ENCODE results near the gene HOXB4. TPM values are rescaled to one million over a fixed set of nuclear protein-coding genes. Genes with fewer than 3 reads are reported as not detected.

Gene HOXB4
- total and polyA plus RNA-seq, 2 of the 4 experiments (the other 2 are of a cell fraction), result 2.0 to 8.5 TPM

DNA sequence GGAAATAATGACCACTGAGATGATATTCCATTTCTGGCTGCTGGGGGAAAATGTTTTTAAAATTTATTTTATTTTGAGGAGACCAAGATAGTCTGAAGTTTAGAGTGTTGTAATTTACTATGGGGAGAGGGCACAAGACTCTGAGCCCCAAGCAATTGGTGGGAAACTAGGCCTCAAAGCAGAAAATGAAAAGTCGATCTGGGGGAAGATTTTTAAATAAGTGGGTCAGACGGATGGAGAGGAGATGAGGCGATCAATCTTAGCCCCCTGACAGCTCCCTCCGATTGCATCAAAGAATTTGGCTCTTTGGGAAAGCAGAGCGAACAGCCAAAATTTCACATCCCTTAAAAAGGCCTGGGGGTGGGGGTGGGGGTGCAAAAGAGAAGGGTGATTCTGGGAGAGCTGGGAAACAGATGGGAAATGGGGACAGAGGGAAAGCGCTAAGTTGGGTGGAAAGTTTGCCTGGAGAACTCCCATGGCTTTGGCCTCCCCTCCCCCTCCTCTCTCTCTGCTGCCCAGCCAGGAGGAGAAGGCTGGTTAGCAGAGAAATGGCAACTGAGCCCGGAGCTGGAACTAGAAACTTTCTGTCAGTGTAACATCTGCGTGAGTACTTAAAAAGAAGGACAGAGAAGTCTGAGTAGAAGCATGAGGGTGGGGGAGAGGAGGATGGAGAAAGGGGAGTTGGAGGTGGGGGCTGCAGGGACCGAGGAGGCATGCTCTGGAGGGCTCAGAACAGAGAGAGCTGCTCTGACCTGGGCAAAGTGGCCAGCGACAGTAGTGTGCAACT is 31.8 kb downstream of the HOXB4 start:
- dilution Hi-C loops (cut with HindIII; ENCODE audit: low sequenced_read_pairs, unreplicated experiment) (no loop called here), intact Hi-C loops (cut with micrococcal nuclease) (no loop called here), in situ Hi-C loops (cut with MboI; ENCODE audit: low sequenced_read_pairs) (loop anchor here (10.0 kb wide), 1 partner anchor 192 kb away; no protein-coding TSS in a partner anchor)
- ATAC-seq (ENCODE audit: low read depth), result no peak
- Histone ChIP-seq H3K4me1 (ENCODE audit: control insufficient read depth, insufficient read depth, low read length) (peaks cover 31% of the 10 kb centered on the region), H2AK5ac (ENCODE audit: low read depth, low read length) (peak overlapping the region; percentile 75), H3K9me3 (ENCODE audit: control insufficient read depth, insufficient read depth, low read length) (no peaks in the 10 kb centered on the region), H3K9ac (ENCODE audit: low read depth, low read length) (peak overlapping the region; percentile 94), H2BK5ac (ENCODE audit: low read depth, low read length, poor library complexity, severe bottlenecking) (peak overlapping the region; percentile 96), H3K79me1 (ENCODE audit: low read depth in 1 of 2, low read length in 2 of 2) (peaks cover 4 to 25% of the 10 kb centered on the region in 2 experiments; a peak in 2 of 4 replicates), H4K20me1 (ENCODE audit: insufficient read depth, low read length) (no peaks in the 10 kb centered on the region), H2AFZ (replicated peaks; ENCODE audit: low read length, poor library complexity) (peak overlapping the region; percentile 28), H3K27ac (ENCODE audit: insufficient read depth, low read length) (peak overlapping the region; percentile 98), H3K9me1 (ENCODE audit: insufficient read depth, low read length) (peaks cover 3% of the 10 kb centered on the region; the same call in 1 of the 2 replicates), H3K14ac (replicated peaks; ENCODE audit: low read depth, low read length) (peak overlapping the region; percentile 98), H3K18ac (ENCODE audit: low read depth, low read length) (peak overlapping the region; percentile 95), H3K36me3 (ENCODE audit: control insufficient read depth, insufficient read depth, low read length) (peaks cover 30% of the 10 kb centered on the region), H4K8ac (ENCODE audit: low read depth in 2 of 2, low read length in 2 of 2) (peak overlapping the region; percentile 80; a peak in 3 of 4 replicates), H4K5ac (ENCODE audit: low read depth, low read length) (peak overlapping the region; percentile 31), H3K23ac (ENCODE audit: low read depth, low read length) (peak overlapping the region; percentile 100), H2AK9ac (replicated peaks; ENCODE audit: low read depth, low read length, poor library complexity) (peak overlapping the region; percentile 63), H3K4me2 (ENCODE audit: low read depth, low read length) (peak overlapping the region; percentile 84), H3K56ac (ENCODE audit: extremely low read depth, insufficient read depth, low read length) (peak overlapping the region; percentile 85), H3K4me3 (ENCODE audit: insufficient read depth, low read depth, low read length) (peak overlapping the region; percentile 6; the same call in 1 of the 2 replicates), H2BK15ac (ENCODE audit: low read depth, low read length) (peak overlapping the region; percentile 54; the same call in 2 of the 3 replicates), H2BK120ac (ENCODE audit: low read depth, low read length) (peak overlapping the region; percentile 81), H2BK20ac (ENCODE audit: low read depth, low read length) (peak overlapping the region; percentile 70), H3K27me3 (ENCODE audit: control insufficient read depth, insufficient read depth, low read length) (no peaks in the 10 kb centered on the region), H4K91ac (ENCODE audit: insufficient read depth, low read depth, low read length) (peak overlapping the region; percentile 94), H3K4ac (ENCODE audit: low read depth, low read length) (peak overlapping the region; percentile 98)
- BruUV-seq (replicated peaks), result no TSS peak
- TF ChIP-seq FOS (IDR thresholded peaks at IDR 0.05; ENCODE audit: low read depth, low read length) (no peak), MAZ (IDR thresholded peaks at IDR 0.05; ENCODE audit: borderline replicate concordance, low read depth, low read length) (no peak; the same call in 1 of the 2 replicates), BHLHE40 (IDR thresholded peaks at IDR 0.05; ENCODE audit: low read depth, low read length) (no peak), MAFK (IDR thresholded peaks at IDR 0.05; ENCODE audit: low read depth, low read length) (no peak), CHD1 (IDR thresholded peaks at IDR 0.05; ENCODE audit: low read depth, low read length) (no peak)
- POLR2A ChIA-PET (ENCODE audit: unreplicated experiment), result interaction anchor here (0.7 to 1.7 kb wide), 5 partner anchors 9 to 42 kb away, joined by 4 read pairs; partner anchors contain the start of gene HOXB4
- peak; percentile 52 for DNase-seq
- CTCF ChIA-PET, result interaction anchor here (1.1 kb wide), 1 partner anchor 42 kb away, joined by 3 read pairs; no protein-coding TSS in a partner anchor
- WGBS, 2 experiments (ENCODE audit: extremely low coverage in 2 of 2, insufficient read length in 1 of 2), result 11% methylated on average over 1 of the region's 10 CpGs; no CpG with 5 or more reads in 1 of the 2 experiments
